ENCODE results near the gene EHMT1. TPM values are rescaled to one million over a fixed set of nuclear protein-coding genes. Genes with fewer than 3 reads are reported as not detected.

Gene EHMT1
- total and polyA plus RNA-seq, 2 of the 13 experiments (the other 11 are each of a cell fraction or from before 2014, with no cell fraction given), result 23.0 to 27.1 TPM

DNA sequence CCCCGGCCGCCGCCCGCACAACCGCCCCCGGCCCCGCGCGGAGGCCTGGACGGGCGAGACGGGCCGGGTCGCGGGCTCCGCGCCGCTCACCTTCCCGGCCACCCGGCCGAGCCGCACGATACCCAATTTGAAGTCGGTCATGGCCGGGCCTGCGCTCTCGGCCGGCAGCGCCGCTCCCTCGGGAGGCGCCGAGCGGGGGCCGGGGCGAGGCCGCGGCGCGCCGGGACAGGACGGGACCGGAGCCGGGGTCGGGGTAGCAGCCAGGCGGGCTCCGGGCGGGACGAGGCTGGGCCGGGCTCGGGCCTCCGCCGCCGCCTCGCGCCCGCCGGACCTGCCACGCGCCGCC, 28.7 kb upstream of the EHMT1 start (continued):
- TF ChIP-seq ZHX2 (IDR thresholded peaks at IDR 0.05; ENCODE audit: low read depth) (no peak), ZHX2 (CRISPR knock-in tag; IDR thresholded peaks at IDR 0.05; ENCODE audit: borderline replicate concordance) (no peak), ZNF724P (CRISPR knock-in tag; IDR thresholded peaks at IDR 0.05; ENCODE audit: borderline replicate concordance) (no peak), AKAP8 (CRISPR knock-in tag; IDR thresholded peaks at IDR 0.05) (no peak), TSC22D2 (CRISPR knock-in tag; IDR thresholded peaks at IDR 0.05; ENCODE audit: borderline replicate concordance) (no peak), SAFB2 (CRISPR knock-in tag; IDR thresholded peaks at IDR 0.05; ENCODE audit: borderline replicate concordance, low read depth) (0 out of 2 replicates have a peak, but pooled peaks have one; percentile 8), ZNF253 (CRISPR knock-in tag; IDR thresholded peaks at IDR 0.05; ENCODE audit: borderline replicate concordance) (no peak), MXI1 (IDR thresholded peaks at IDR 0.05; ENCODE audit: borderline replicate concordance, low read depth, low read length) (no peak)

Measured in HepG2 (cell line).